Measurements from ENCODE around the gene TBX2.

GRCh38 chr17:61416540-61417363 is 17.1 kb downstream of the TBX2 start:
- TF ChIP-seq, protein P1, sequence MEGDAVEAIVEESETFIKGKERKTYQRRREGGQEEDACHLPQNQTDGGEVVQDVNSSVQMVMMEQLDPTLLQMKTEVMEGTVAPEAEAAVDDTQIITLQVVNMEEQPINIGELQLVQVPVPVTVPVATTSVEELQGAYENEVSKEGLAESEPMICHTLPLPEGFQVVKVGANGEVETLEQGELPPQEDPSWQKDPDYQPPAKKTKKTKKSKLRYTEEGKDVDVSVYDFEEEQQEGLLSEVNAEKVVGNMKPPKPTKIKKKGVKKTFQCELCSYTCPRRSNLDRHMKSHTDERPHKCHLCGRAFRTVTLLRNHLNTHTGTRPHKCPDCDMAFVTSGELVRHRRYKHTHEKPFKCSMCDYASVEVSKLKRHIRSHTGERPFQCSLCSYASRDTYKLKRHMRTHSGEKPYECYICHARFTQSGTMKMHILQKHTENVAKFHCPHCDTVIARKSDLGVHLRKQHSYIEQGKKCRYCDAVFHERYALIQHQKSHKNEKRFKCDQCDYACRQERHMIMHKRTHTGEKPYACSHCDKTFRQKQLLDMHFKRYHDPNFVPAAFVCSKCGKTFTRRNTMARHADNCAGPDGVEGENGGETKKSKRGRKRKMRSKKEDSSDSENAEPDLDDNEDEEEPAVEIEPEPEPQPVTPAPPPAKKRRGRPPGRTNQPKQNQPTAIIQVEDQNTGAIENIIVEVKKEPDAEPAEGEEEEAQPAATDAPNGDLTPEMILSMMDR (IDR thresholded peaks at IDR 0.05) = peak; percentile 95
- TF ChIP-seq EZH2phosphoT487 (IDR thresholded peaks at IDR 0.05) = no peak
- no peak for TF ChIP-seq EZH2 (IDR thresholded peaks at IDR 0.05)
